Hepatocyte (in vitro differentiated cells): Measurements from ENCODE around the gene ATG4D.

ENCODE experiments used
- CTCF ChIP-seq: fragments of 200-600 bp; sonication (generic); IDR thresholded peaks from 2 replicates; pipeline ENCODE4 v1.5.1; 2016; ENCODE audit warnings: antibody characterized with exemption, mild to moderate bottlenecking; ENCODE audit not compliant: poor library complexity
- EZH2 ChIP-seq: fragments of 200-600 bp; sonication (generic); IDR thresholded peaks from 2 replicates; pipeline ENCODE4 v1.6.1; 2016; ENCODE audit warnings: antibody characterized with exemption, mild to moderate bottlenecking, borderline replicate concordance

- TF ChIP-seq CTCF (no peak), EZH2 (no peak)
Observed at GRCh38 chr19:10568062-10568825, 24.5 kb downstream of the ATG4D start.
